ENCODE data around the gene ABLIM1. TPM values are rescaled to one million over a fixed set of nuclear protein-coding genes. Genes with fewer than 3 reads are reported as not detected.
A peak's percentile ranks its signal among the peaks of the same experiment; 100 is the strongest.

ABLIM1 gene
- total RNA-seq, 4 donors from 2014 or later, result 84.7 to 203 (median 150) TPM

DNA sequence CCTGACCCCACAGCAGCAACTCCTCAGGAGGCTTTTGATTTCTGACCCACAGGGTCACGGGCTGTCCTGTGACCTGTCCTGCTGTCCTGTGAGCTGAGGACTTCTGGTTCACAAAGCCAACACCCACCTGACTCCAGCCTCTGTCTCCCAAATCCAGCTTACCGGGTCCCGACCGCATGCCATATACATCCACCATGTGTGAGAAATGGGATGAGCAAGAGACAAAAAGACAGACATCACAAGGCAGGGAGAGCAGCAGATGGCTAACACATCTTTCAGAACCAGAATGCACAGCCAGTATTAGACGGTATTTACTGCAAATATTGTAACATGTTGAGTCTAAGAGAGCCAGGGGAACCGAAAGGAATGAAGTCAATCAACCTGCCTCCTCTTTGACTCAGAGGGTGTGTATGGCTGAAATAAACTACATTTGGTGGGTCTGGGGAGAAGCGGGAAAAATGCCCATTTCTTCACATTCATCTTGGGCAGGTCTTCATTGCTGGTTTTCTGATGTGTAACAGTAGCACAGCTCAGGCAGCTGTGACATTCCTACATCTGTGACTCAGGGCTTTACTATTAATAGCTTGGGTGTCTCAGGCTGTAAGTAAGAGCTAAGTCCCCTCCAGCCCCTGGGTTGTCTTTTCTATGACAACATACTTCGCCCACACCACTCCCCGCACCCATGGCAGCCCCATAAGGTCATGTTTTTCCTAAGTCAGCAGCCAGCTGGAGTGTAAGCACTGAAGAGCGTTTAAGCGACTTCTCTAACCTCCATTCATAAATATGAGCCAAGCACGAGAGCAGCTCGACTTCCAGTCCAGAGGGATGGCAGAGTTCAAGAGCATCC lies 25.0 kb downstream of the ABLIM1 start:
- intact Hi-C loops (cut with DNase I; ENCODE audit: low total_unique reads), result loop anchor here (1.0 to 5.0 kb wide), 4 partner anchors 49 to 161 kb away; no protein-coding TSS in a partner anchor
- in situ Hi-C loops (cut with MboI; ENCODE audit: low sequenced_read_pairs in 4 of 4), result no loop called here
- no peaks in the 10 kb centered on the region for H3K36me3 ChIP-seq
- TF ChIP-seq, protein P1, sequence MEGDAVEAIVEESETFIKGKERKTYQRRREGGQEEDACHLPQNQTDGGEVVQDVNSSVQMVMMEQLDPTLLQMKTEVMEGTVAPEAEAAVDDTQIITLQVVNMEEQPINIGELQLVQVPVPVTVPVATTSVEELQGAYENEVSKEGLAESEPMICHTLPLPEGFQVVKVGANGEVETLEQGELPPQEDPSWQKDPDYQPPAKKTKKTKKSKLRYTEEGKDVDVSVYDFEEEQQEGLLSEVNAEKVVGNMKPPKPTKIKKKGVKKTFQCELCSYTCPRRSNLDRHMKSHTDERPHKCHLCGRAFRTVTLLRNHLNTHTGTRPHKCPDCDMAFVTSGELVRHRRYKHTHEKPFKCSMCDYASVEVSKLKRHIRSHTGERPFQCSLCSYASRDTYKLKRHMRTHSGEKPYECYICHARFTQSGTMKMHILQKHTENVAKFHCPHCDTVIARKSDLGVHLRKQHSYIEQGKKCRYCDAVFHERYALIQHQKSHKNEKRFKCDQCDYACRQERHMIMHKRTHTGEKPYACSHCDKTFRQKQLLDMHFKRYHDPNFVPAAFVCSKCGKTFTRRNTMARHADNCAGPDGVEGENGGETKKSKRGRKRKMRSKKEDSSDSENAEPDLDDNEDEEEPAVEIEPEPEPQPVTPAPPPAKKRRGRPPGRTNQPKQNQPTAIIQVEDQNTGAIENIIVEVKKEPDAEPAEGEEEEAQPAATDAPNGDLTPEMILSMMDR (IDR thresholded peaks at IDR 0.05 in 4 of 5, conservative IDR thresholded peaks at IDR 0.05 in 1 of 5), result no peak
- peak; percentile 6 to 7 for TF ChIP-seq POLR2A (IDR thresholded peaks at IDR 0.05)
- ATAC-seq, result peak; percentile 78 to 83
- H3K4me3 ChIP-seq, result peak overlapping the region; percentile 56 to 60 (median 58)
- peaks cover 37 to 39% of the 10 kb centered on the region in 2 donors for H3K4me1 ChIP-seq
- no peaks in the 10 kb centered on the region for H3K9me3 ChIP-seq
- H3K27ac ChIP-seq, result peak overlapping the region; percentile 67 to 81 (median 79)
- peak; percentile 40 to 71 for DNase-seq
- peaks cover 13 to 33% (median 32%) of the 10 kb centered on the region in 3 donors for H3K27me3 ChIP-seq

DNA sequence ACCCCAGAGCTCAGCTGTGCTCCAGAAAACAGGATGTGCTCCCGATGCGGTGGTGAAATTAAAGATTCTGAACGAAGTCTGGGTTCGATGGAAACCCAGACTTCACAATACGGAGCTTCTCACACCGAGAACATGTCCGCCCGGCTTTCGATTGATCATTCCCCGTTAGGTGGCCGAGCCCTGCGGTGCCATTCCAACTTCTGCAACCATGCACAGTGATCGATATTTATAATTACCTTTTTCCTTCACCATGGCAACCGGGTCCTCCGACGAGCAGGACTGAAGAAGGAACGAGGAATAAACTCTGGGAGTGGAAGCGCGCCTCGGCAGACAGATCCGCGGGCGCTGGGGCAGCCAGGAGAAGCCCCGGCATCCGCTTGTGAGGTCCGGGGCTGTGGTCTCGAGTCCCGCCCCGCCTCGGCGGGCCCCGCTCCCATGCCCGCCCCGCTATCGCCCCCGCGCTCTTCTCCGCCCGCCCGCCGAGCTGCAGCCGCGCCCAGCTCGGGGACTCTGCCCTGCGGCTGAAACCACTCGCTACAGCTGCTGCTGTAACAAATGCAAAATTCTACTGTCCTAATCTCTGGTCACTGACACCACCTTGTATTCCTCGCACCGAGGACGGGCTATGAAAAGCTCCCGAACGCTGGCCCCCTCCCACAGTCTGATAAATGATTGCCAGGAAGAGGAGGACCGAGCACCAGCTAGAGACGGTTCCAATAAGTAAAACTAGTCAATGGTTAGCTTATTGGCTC lies 26.2 kb downstream of the ABLIM1 start:
- H3K36me3 ChIP-seq, result no peaks in the 10 kb centered on the region
- H3K4me1 ChIP-seq, result peaks cover 37 to 48% of the 10 kb centered on the region in 2 donors
- H3K27ac ChIP-seq, result peak overlapping the region; percentile 67 to 81 (median 79)
- H3K4me3 ChIP-seq, result peak overlapping the region; percentile 56 to 60 (median 58)
- in situ Hi-C loops (cut with MboI; ENCODE audit: low sequenced_read_pairs in 4 of 4), result no loop called here
- DNase-seq, result peak in 1 of 2 donors; percentile 44
- H3K9me3 ChIP-seq, result no peaks in the 10 kb centered on the region
- H3K27me3 ChIP-seq, result peaks cover 13 to 33% (median 32%) of the 10 kb centered on the region in 3 donors
- peak; percentile 35 to 41 for TF ChIP-seq POLR2A (IDR thresholded peaks at IDR 0.05)
- TF ChIP-seq, protein P1 (IDR thresholded peaks at IDR 0.05 in 4 of 5, conservative IDR thresholded peaks at IDR 0.05 in 1 of 5), result no peak
- intact Hi-C loops (cut with DNase I; ENCODE audit: low total_unique reads), result loop anchor here (5.0 kb wide), 3 partner anchors 50 to 160 kb away; no protein-coding TSS in a partner anchor
- peak; percentile 18 to 48 for ATAC-seq

DNA sequence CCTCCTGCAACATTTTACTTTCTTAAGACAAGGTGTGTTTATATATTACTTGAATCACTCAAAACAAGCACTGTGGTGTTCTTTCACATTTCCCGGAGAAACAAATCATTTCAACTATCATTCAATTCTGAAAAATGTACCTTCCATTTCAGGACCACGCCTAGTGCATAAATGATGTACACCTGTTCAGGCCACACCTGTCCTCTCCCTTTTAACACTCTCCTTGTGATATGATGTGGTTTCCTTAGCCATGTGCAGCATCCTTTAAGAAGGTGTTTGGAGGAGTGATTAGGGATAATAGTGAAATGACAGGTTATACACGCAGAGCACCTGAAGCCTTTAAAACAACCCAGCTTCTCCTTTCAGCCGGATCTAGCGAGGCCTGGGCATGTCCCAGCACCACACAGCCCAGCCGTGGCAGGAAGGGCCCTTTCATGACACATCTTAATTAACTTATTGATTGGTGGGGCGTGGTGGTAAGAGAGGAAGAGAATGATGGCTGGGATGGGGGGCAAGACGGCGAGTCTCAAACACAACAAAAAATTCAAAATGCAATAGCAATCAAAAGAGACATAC lies 26.9 kb downstream of the ABLIM1 start:
- TF ChIP-seq, protein P1 (IDR thresholded peaks at IDR 0.05 in 4 of 5, conservative IDR thresholded peaks at IDR 0.05 in 1 of 5), result no peak
- no peak for TF ChIP-seq POLR2A (IDR thresholded peaks at IDR 0.05)
- H3K4me3 ChIP-seq, result peak overlapping the region; percentile 56 to 60 (median 58)
- in situ Hi-C loops (cut with MboI; ENCODE audit: low sequenced_read_pairs in 4 of 4), result no loop called here
- no peaks in the 10 kb centered on the region for H3K36me3 ChIP-seq
- intact Hi-C loops (cut with DNase I; ENCODE audit: low total_unique reads), result loop anchor here (5.0 kb wide), 3 partner anchors 51 to 159 kb away; no protein-coding TSS in a partner anchor
- peaks cover 37 to 54% of the 10 kb centered on the region in 2 donors for H3K4me1 ChIP-seq
- no peak for ATAC-seq
- peaks cover 13 to 33% (median 32%) of the 10 kb centered on the region in 3 donors for H3K27me3 ChIP-seq
- H3K9me3 ChIP-seq, result no peaks in the 10 kb centered on the region
- no peak for DNase-seq
- H3K27ac ChIP-seq, result peak overlapping the region; percentile 67 to 81 (median 79)
